ELF-1 (cell line): ENCODE results near the gene DRC1.

Experiments
- DNase-seq: peaks from one replicate; pipeline ENCODE4 v3.0.0-alpha.2; 2016; ENCODE audit warnings: low read depth, low spot score

DRC1 gene

GRCh38 chr2:26399771-26400376, 1.8 kb upstream of the DRC1 start:
- DNase-seq, result no peak

- DNase-seq, result no peak
These were observed 997 bp upstream of the DRC1 start for GRCh38 chr2:26400723-26401122.

- DNase-seq, result no peak
These were observed 5.8 kb downstream of the DRC1 start for GRCh38 chr2:26407526-26407925.

- DNase-seq, result no peak
These were observed 8.1 kb downstream of the DRC1 start for GRCh38 chr2:26409785-26410184.

- DNase-seq, result no peak
These were observed 9.1 kb downstream of the DRC1 start for GRCh38 chr2:26410764-26411243.

- DNase-seq, result no peak
These were observed 9.7 kb downstream of the DRC1 start for GRCh38 chr2:26411419-26411818.

GRCh38 chr2:26412091-26412673, 10.5 kb downstream of the DRC1 start:
- no peak for DNase-seq

- DNase-seq, result no peak
These were observed 12.6 kb downstream of the DRC1 start for GRCh38 chr2:26414311-26414710.

GRCh38 chr2:26421961-26422360, 20.2 kb downstream of the DRC1 start:
- no peak for DNase-seq

GRCh38 chr2:26422947-26423629, 21.4 kb downstream of the DRC1 start:
- no peak for DNase-seq

GRCh38 chr2:26423750-26424149, 22.0 kb downstream of the DRC1 start:
- DNase-seq, result no peak

GRCh38 chr2:26424221-26424620, 22.5 kb downstream of the DRC1 start:
- no peak for DNase-seq

- no peak for DNase-seq
These were observed 27.1 kb downstream of the DRC1 start for GRCh38 chr2:26428846-26429245.

- DNase-seq, result no peak
These were observed 28.3 kb downstream of the DRC1 start for GRCh38 chr2:26429779-26430578.

- no peak for DNase-seq
These were observed 29.1 kb downstream of the DRC1 start for GRCh38 chr2:26430826-26431225.

- no peak for DNase-seq
These were observed 30.6 kb downstream of the DRC1 start for GRCh38 chr2:26432363-26432762.

- no peak for DNase-seq
These were observed 31.1 kb downstream of the DRC1 start for GRCh38 chr2:26432859-26433258.

GRCh38 chr2:26435106-26435505, 33.4 kb downstream of the DRC1 start:
- no peak for DNase-seq

- no peak for DNase-seq
These were observed 36.8 kb downstream of the DRC1 start for GRCh38 chr2:26438526-26438925.

- no peak for DNase-seq
These were observed 37.2 kb downstream of the DRC1 start for GRCh38 chr2:26438926-26439325.

GRCh38 chr2:26442301-26442700, 40.6 kb downstream of the DRC1 start:
- no peak for DNase-seq

- no peak for DNase-seq
These were observed 41.0 kb downstream of the DRC1 start for GRCh38 chr2:26442707-26443106.
